Activated B cell treated with CpG ODN at 0.5 μM for 24 hours (primary cell): Measurements from ENCODE around the gene RTN4R. TPM values are rescaled to one million over a fixed set of nuclear protein-coding genes. Genes with fewer than 3 reads are reported as not detected.
"Not testable (repeated sequence)": the region's sequence is repeated elsewhere in the genome, so short reads cannot be mapped to it uniquely, and the experiment has no call there.

Source experiments
- ATAC-seq: fragments of 200-7000 bp; cut with Tn5 transposase; one replicate; pipeline ENCODE4 v1.10.0; 2021; ENCODE audit warnings: low read depth, mild to moderate bottlenecking, moderate library complexity
- CTCF ChIA-PET: fragments of 350-600 bp; sonication (Branson Sonifier 250); formaldehyde crosslinking; loops from one replicate; lab custom pipeline; 2021; ENCODE audit warnings: antibody characterized with exemption; lab: Charles Lee
- POLR2A ChIA-PET: fragments of 350-600 bp; sonication (Branson Sonifier 250); formaldehyde crosslinking; loops from one replicate; lab custom pipeline; 2021; ENCODE audit warnings: antibody characterized with exemption; lab: Charles Lee
- DNase-seq: peaks from one replicate; pipeline ENCODE4 v3.0.0; 2022
- H3K27ac Mint-ChIP-seq: one replicate; pipeline ENCODE4 v1.8.0; 2020; ENCODE audit warnings: mixed read lengths
- H3K27me3 Mint-ChIP-seq: one replicate; pipeline ENCODE4 v1.8.0; 2021; ENCODE audit warnings: mixed read lengths
- H3K36me3 Mint-ChIP-seq: one replicate; pipeline ENCODE4 v1.8.0; 2021; ENCODE audit warnings: low read depth, mixed read lengths
- H3K4me1 Mint-ChIP-seq: one replicate; pipeline ENCODE4 v1.8.0; 2021; ENCODE audit warnings: mixed read lengths
- H3K4me3 Mint-ChIP-seq: one replicate; pipeline ENCODE4 v1.8.0; 2020; ENCODE audit warnings: mild to moderate bottlenecking, mixed read lengths
- H3K9me3 Mint-ChIP-seq: one replicate; pipeline ENCODE4 v1.8.0; 2020; ENCODE audit warnings: mixed read lengths
- CTCF ChIP-seq: fragments of 200-600 bp; IDR thresholded peaks from one replicate; pipeline ENCODE4 v1.8.0; 2022; ENCODE audit warnings: antibody characterized with exemption, mild to moderate bottlenecking
- intact Hi-C: fragments of 100-400 bp; cut with micrococcal nuclease; formaldehyde crosslinking; loops from one replicate; pipeline ENCODE4 v1.15.1; 2024
- total RNA-seq: library from RNA; stranded (reverse); gene quantifications from 2 replicates; pipeline ENCODE4 v1.2.3, GENCODE V29; 2022

The RTN4R gene
- total RNA-seq, 1 donor from 2014 or later = not detected

- Mint-ChIP-seq H3K4me3 (no peak overlapping the region), H3K9me3 (no peaks in the 10 kb centered on the region)
These were observed 4.1 kb upstream of the RTN4R start for GRCh38 chr22:20272174-20272573.

GRCh38 chr22:20271114-20271994 lies 3.2 kb upstream of the RTN4R start:
- no peak for TF ChIP-seq CTCF
- intact Hi-C loops = no loop called here
- ChIA-PET CTCF (interaction anchor here (1.0 kb wide), 1 partner anchor 114 kb away, joined by 5 read pairs; no protein-coding TSS in a partner anchor), POLR2A (no interaction called here)
- H3K4me3 Mint-ChIP-seq = no peak overlapping the region
- no peaks in the 10 kb centered on the region for H3K9me3 Mint-ChIP-seq
- no peak for DNase-seq
- H3K36me3 Mint-ChIP-seq = no peaks in the 10 kb centered on the region
- ATAC-seq = no peak
- H3K4me1 Mint-ChIP-seq = peaks cover 7% of the 10 kb centered on the region
- H3K27ac Mint-ChIP-seq = no peak overlapping the region
- peaks cover 8% of the 10 kb centered on the region for H3K27me3 Mint-ChIP-seq

More at GRCh38 chr22:20272174-20272573, 4.1 kb upstream of the RTN4R start:
- Mint-ChIP-seq H3K36me3 (no peaks in the 10 kb centered on the region), H3K27ac (no peak overlapping the region), H3K27me3 (peaks cover 5% of the 10 kb centered on the region), H3K4me1 (peaks cover 5% of the 10 kb centered on the region)
- ChIA-PET CTCF (no interaction called here), POLR2A (no interaction called here)
- ATAC-seq (no peak), DNase-seq (no peak)
- intact Hi-C loops = no loop called here
- no peak for TF ChIP-seq CTCF

- ATAC-seq, H3K4me1 Mint-ChIP-seq, intact Hi-C loops, H3K4me3 Mint-ChIP-seq, H3K36me3 Mint-ChIP-seq, H3K9me3 Mint-ChIP-seq, H3K27me3 Mint-ChIP-seq, H3K27ac Mint-ChIP-seq, POLR2A ChIA-PET, DNase-seq: not testable (repeated sequence)
- CTCF ChIA-PET = interaction anchor here (1.0 kb wide), 2 partner anchors 111 to 113 kb away, joined by 3 to 5 read pairs; no protein-coding TSS in a partner anchor
These were observed 2.3 kb upstream of the RTN4R start for GRCh38 chr22:20270190-20271113.

- DNase-seq, H3K4me3 Mint-ChIP-seq, H3K27me3 Mint-ChIP-seq, H3K27ac Mint-ChIP-seq, H3K4me1 Mint-ChIP-seq, H3K36me3 Mint-ChIP-seq, H3K9me3 Mint-ChIP-seq, POLR2A ChIA-PET, ATAC-seq, intact Hi-C loops: not testable (repeated sequence)
- CTCF ChIA-PET = interaction anchor here (1.0 kb wide), 1 partner anchor 110 kb away, joined by 3 read pairs; no protein-coding TSS in a partner anchor
These were observed 1.6 kb upstream of the RTN4R start for GRCh38 chr22:20269673-20270072.

- H3K27me3 Mint-ChIP-seq, DNase-seq, POLR2A ChIA-PET, intact Hi-C loops, H3K27ac Mint-ChIP-seq, ATAC-seq, H3K9me3 Mint-ChIP-seq, H3K4me3 Mint-ChIP-seq, H3K4me1 Mint-ChIP-seq, H3K36me3 Mint-ChIP-seq: not testable (repeated sequence)
- CTCF ChIA-PET = interaction anchor here (1.0 kb wide), 1 partner anchor 109 kb away, joined by 3 read pairs; no protein-coding TSS in a partner anchor
These were observed 1.1 kb upstream of the RTN4R start for GRCh38 chr22:20269201-20269600.

- Mint-ChIP-seq H3K4me1 (peaks cover 7% of the 10 kb centered on the region), H3K36me3 (no peaks in the 10 kb centered on the region), H3K9me3 (no peaks in the 10 kb centered on the region), H3K4me3 (peak overlapping the region; percentile 48), H3K27ac (no peak overlapping the region), H3K27me3 (peaks cover 6% of the 10 kb centered on the region)
- ATAC-seq = no peak
- intact Hi-C loops = loop anchor here (1.0 kb wide), 2 partner anchors 32 to 110 kb away; no protein-coding TSS in a partner anchor
- POLR2A ChIA-PET = no interaction called here
- CTCF ChIA-PET = no interaction called here
- DNase-seq = no peak
- no peak for TF ChIP-seq CTCF
These were observed 458 bp downstream of the RTN4R start for GRCh38 chr22:20267441-20268278.

GRCh38 chr22:20266667-20267440 lies 1.3 kb downstream of the RTN4R start:
- H3K27ac Mint-ChIP-seq, H3K9me3 Mint-ChIP-seq, H3K4me1 Mint-ChIP-seq, ATAC-seq, CTCF ChIA-PET, POLR2A ChIA-PET, intact Hi-C loops, DNase-seq, H3K27me3 Mint-ChIP-seq, H3K36me3 Mint-ChIP-seq: not testable (repeated sequence)
- peak overlapping the region; percentile 64 for H3K4me3 Mint-ChIP-seq
